ENCODE measurements around the gene REPS2. TPM values are rescaled to one million over a fixed set of nuclear protein-coding genes. Genes with fewer than 3 reads are reported as not detected.

The REPS2 gene
- total RNA-seq, 2 donors from 2014 or later = 30.7 to 46.5 TPM

DNA sequence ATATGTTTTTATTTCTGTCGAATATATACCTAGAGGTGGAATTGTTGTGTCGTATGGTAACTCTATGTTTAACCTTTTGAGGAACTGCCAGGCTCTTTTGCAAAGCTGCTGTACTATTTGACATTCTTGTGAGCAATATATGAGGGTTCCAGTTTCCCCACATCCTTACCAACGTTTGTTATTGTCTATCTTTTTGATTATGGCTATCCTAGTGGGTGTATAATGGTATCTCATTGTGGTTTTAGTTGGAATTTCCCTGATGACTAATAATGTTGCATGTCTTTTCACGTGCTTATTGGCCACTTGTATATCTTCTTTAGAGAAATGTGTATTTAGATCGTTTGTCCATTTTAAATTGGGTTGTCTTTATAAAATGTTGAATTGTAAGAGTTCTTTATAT lies 24.5 kb downstream of the REPS2 start:
- H3K27me3 ChIP-seq (replicated peaks; ENCODE audit: insufficient read depth) = no peaks in the 10 kb centered on the region
- TF ChIP-seq POLR2A (IDR thresholded peaks at IDR 0.05) (no peak), POLR2AphosphoS5 (IDR thresholded peaks at IDR 0.05) (no peak)
- TF ChIP-seq, protein P1, sequence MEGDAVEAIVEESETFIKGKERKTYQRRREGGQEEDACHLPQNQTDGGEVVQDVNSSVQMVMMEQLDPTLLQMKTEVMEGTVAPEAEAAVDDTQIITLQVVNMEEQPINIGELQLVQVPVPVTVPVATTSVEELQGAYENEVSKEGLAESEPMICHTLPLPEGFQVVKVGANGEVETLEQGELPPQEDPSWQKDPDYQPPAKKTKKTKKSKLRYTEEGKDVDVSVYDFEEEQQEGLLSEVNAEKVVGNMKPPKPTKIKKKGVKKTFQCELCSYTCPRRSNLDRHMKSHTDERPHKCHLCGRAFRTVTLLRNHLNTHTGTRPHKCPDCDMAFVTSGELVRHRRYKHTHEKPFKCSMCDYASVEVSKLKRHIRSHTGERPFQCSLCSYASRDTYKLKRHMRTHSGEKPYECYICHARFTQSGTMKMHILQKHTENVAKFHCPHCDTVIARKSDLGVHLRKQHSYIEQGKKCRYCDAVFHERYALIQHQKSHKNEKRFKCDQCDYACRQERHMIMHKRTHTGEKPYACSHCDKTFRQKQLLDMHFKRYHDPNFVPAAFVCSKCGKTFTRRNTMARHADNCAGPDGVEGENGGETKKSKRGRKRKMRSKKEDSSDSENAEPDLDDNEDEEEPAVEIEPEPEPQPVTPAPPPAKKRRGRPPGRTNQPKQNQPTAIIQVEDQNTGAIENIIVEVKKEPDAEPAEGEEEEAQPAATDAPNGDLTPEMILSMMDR (IDR thresholded peaks at IDR 0.05) = no peak
- intact Hi-C loops (cut with DNase I) = no loop called here
- H3K4me3 ChIP-seq = no peak overlapping the region
- 67% methylated on average over 5 of the region's 5 CpGs for WGBS
- no peaks in the 10 kb centered on the region for H3K36me3 ChIP-seq
- H3K27ac ChIP-seq = no peak overlapping the region
- no peaks in the 10 kb centered on the region for H3K4me1 ChIP-seq (replicated peaks)
- no peaks in the 10 kb centered on the region for H3K9me3 ChIP-seq
- no peak for DNase-seq (ENCODE audit: low spot score)

DNA sequence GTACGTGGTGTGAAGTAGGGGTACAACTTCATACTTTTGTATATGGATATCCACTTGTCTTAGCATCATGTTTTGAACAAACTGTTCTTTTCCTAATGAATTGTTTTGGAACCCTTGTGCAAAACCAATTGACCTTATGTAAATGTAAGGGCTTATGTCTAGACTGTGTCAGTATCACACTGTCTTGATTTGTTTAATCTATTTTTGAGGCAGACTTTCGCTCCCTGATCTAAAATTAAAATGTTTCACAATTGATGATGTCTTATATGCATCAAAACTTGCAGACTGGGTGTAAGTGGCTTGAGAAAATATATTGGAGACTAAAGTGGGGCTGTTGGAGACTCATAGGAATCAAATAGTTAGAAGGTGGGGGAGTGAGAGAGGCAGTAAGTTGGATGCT lies 25.2 kb downstream of the REPS2 start:
- no peak for DNase-seq (ENCODE audit: low spot score)
- intact Hi-C loops (cut with DNase I) = no loop called here
- H3K27ac ChIP-seq = no peak overlapping the region
- no peaks in the 10 kb centered on the region for H3K9me3 ChIP-seq
- TF ChIP-seq, protein P1 (IDR thresholded peaks at IDR 0.05) = no peak
- no peak for TF ChIP-seq POLR2AphosphoS5 (IDR thresholded peaks at IDR 0.05)
- TF ChIP-seq POLR2A (IDR thresholded peaks at IDR 0.05) = no peak
- no peaks in the 10 kb centered on the region for H3K27me3 ChIP-seq (replicated peaks; ENCODE audit: insufficient read depth)
- H3K4me1 ChIP-seq (replicated peaks) = no peaks in the 10 kb centered on the region
- no peaks in the 10 kb centered on the region for H3K36me3 ChIP-seq
- WGBS = 74% methylated on average over 2 of the region's 2 CpGs
- no peak overlapping the region for H3K4me3 ChIP-seq

DNA sequence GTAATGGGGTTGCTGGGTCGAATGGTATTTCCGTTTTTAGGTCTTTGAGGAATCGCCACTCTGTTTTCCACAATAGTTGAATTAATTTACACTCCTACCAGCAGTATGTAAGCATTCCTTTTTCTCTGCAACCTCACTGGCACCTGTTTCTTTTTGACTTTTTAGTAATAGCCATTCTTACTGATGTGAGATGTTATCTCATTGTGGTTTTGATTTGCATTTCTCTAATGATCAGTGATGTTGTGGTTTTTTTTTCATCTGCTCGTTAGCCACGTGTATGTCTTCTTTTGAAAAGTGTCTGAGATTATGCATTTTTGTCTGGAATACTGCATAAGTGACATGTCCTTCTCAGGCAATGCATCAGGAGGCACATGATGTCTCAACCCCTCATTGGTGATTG lies 28.8 kb downstream of the REPS2 start:
- WGBS = 68% methylated on average over 5 of the region's 5 CpGs
- DNase-seq (ENCODE audit: low spot score) = no peak
- no peaks in the 10 kb centered on the region for H3K9me3 ChIP-seq

DNA sequence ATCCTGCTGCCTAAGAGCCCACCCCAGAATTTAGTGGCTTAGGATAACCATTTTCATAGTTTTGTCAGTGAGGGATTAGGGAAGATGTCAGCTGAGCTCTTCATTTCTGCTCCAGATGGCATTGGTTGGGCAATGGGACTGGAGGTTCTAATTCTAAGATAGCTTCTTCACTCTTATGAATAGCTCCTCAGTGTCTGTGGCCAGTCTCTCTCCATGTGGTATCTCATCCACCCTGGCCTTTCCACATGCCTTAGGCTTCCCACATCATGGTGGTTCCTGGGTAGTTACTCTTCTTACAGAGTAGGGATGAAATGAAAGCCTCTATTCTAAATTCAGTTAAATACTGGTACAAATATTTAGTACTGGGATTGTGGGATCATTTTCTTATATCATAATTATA lies 31.3 kb downstream of the REPS2 start:
- Histone ChIP-seq H3K9me3 (no peaks in the 10 kb centered on the region), H3K4me3 (no peak overlapping the region), H3K36me3 (no peaks in the 10 kb centered on the region), H3K4me1 (replicated peaks) (no peaks in the 10 kb centered on the region), H3K27ac (no peak overlapping the region), H3K27me3 (replicated peaks; ENCODE audit: insufficient read depth) (no peaks in the 10 kb centered on the region)
- no peak for DNase-seq (ENCODE audit: low spot score)
- TF ChIP-seq, protein P1 (IDR thresholded peaks at IDR 0.05) = no peak
- TF ChIP-seq POLR2AphosphoS5 (IDR thresholded peaks at IDR 0.05) (no peak), POLR2A (IDR thresholded peaks at IDR 0.05) (no peak)
- intact Hi-C loops (cut with DNase I) = no loop called here

More for the DNA sequence above, 28.8 kb downstream of the REPS2 start:
- TF ChIP-seq POLR2A (IDR thresholded peaks at IDR 0.05) = no peak
- no peak for TF ChIP-seq POLR2AphosphoS5 (IDR thresholded peaks at IDR 0.05)
- TF ChIP-seq, protein P1 (IDR thresholded peaks at IDR 0.05) = no peak
- Histone ChIP-seq H3K27me3 (replicated peaks; ENCODE audit: insufficient read depth) (no peaks in the 10 kb centered on the region), H3K4me1 (replicated peaks) (no peaks in the 10 kb centered on the region), H3K4me3 (no peak overlapping the region), H3K27ac (no peak overlapping the region), H3K36me3 (no peaks in the 10 kb centered on the region)
- intact Hi-C loops (cut with DNase I) = no loop called here

DNA sequence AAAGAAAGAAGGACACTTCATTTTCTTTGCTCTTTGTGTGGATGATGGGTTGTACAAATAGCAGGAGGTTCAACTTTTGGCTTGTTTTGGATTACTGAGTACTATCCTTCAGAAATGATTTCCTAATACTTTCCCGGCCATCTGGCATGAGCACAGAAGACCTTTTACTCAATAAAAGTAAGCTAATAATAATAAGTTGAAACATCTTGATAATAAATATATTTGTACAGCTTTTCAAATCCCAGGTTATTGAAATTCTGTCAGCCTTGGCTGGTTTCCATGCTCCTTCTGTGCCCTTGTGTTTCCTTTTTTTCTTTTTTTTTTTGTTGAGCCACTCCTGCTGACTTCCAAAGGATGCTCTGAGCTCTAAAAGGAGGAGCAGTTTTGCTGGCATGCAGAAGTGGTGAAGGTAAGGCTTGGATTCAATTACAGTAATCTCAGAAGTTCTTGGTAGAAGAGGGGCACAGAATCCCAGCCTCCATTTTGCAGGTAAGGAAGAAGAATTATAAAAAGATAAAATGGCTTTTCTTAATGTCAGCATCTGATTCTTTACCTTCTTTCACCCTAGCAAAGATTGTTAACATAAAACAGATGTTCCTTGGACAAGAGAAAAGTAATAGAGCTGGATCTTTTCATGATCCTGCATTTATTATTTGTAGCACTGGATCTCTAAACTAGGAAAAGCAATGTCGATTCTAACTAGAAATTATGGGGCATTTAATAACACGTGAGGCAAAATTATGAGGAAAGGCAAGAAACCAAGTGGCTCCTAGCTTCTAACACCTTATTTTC lies 31.9 kb downstream of the REPS2 start:
- H3K36me3 ChIP-seq = no peaks in the 10 kb centered on the region
- TF ChIP-seq, protein P1 (IDR thresholded peaks at IDR 0.05) = no peak
- TF ChIP-seq POLR2A (IDR thresholded peaks at IDR 0.05) (no peak), POLR2AphosphoS5 (IDR thresholded peaks at IDR 0.05) (peak; percentile 20)
- no peaks in the 10 kb centered on the region for H3K27me3 ChIP-seq (replicated peaks; ENCODE audit: insufficient read depth)
- H3K4me1 ChIP-seq (replicated peaks) = no peaks in the 10 kb centered on the region
- no peaks in the 10 kb centered on the region for H3K9me3 ChIP-seq
- WGBS = 18% methylated on average over 3 of the region's 3 CpGs
- intact Hi-C loops (cut with DNase I) = no loop called here
- H3K27ac ChIP-seq = no peak overlapping the region
- no peak overlapping the region for H3K4me3 ChIP-seq
- no peak for DNase-seq (ENCODE audit: low spot score)
